Liver (tissue), 9 donors: ENCODE results near the gene LRRFIP2. TPM values are rescaled to one million over a fixed set of nuclear protein-coding genes. Genes with fewer than 3 reads are reported as not detected.

Source experiments
- DNase-seq: peaks from one replicate; pipeline ENCODE4 v3.0.0-alpha.2; 2017; ENCODE audit warnings: low spot score
- H3K27ac ChIP-seq, 2 donors: one replicate each; pipeline ENCODE4 v1.7.0; 2013; ENCODE audit warnings: inconsistent platforms in 2 of 2, low read length in 2 of 2, control low read depth in 1 of 2, low read depth in 1 of 2, mild to moderate bottlenecking in 1 of 2
- H3K27me3 ChIP-seq, 4 donors: one replicate each; pipeline versions ENCODE4 v1.6.1 to v1.7.0; 2013; ENCODE audit warnings: low read length in 3 of 4, inconsistent platforms in 1 of 4, mild to moderate bottlenecking in 1 of 4, moderate library complexity in 1 of 4; ENCODE audit not compliant: control insufficient read depth in 4 of 4, insufficient read depth in 4 of 4
- H3K36me3 ChIP-seq, 4 donors: one replicate each; pipeline versions ENCODE4 v1.6.1 to v1.7.0; 2013; ENCODE audit warnings: low read length in 3 of 4, mild to moderate bottlenecking in 3 of 4, low read depth in 1 of 4, moderate library complexity in 1 of 4; ENCODE audit not compliant: control insufficient read depth in 4 of 4, insufficient read depth in 3 of 4
- H3K4me1 ChIP-seq, 4 donors: one replicate each; pipeline versions ENCODE4 v1.6.1 to v1.7.0; 2013; ENCODE audit warnings: low read length in 3 of 4, mild to moderate bottlenecking in 3 of 4, moderate library complexity in 1 of 4; ENCODE audit not compliant: control insufficient read depth in 4 of 4, insufficient read depth in 4 of 4
- H3K4me3 ChIP-seq, 3 donors: one replicate each; pipeline versions ENCODE4 v1.6.1 to v1.7.0; 2013; ENCODE audit warnings: low read length in 3 of 3, control low read depth in 1 of 3, low read depth in 1 of 3, mild to moderate bottlenecking in 1 of 3
- H3K9ac ChIP-seq, 2 donors: one replicate each; pipeline ENCODE4 v1.7.0; 2013; ENCODE audit warnings: low read length in 2 of 2, mild to moderate bottlenecking in 2 of 2, moderate library complexity in 2 of 2, control low read depth in 1 of 2, low read depth in 1 of 2
- H3K9me3 ChIP-seq, 4 donors: one replicate each; pipeline versions ENCODE4 v1.6.1 to v1.7.0; 2013; ENCODE audit warnings: low read length in 3 of 4; ENCODE audit not compliant: control insufficient read depth in 4 of 4
- ATF3 ChIP-seq: IDR thresholded peaks from 2 replicates; pipeline ENCODE4 v1.6.1; 2016; ENCODE audit warnings: antibody characterized with exemption
- CTCF ChIP-seq: fragments of 150-350 bp; IDR thresholded peaks from 2 replicates; pipeline ENCODE4 v1.5.1; 2017; ENCODE audit warnings: improper control_type of control experiment, low read depth, low read length; ENCODE audit not compliant: missing input control
- FOXA1 ChIP-seq: IDR thresholded peaks from 2 replicates; pipeline ENCODE4 v1.6.1; 2016; ENCODE audit warnings: antibody characterized with exemption
- FOXA2 ChIP-seq: IDR thresholded peaks from 2 replicates; pipeline ENCODE4 v1.6.1; 2016; ENCODE audit warnings: antibody characterized with exemption
- GABPA ChIP-seq, 2 donors: IDR thresholded peaks in 1 of 2; conservative IDR thresholded peaks in 1 of 2; 2 replicates each; pipeline ENCODE4 v1.6.1; 2016; ENCODE audit warnings: antibody characterized with exemption in 2 of 2, mild to moderate bottlenecking in 1 of 2, moderate library complexity in 1 of 2
- HNF4A ChIP-seq, 2 donors: conservative IDR thresholded peaks; 2 replicates each; pipeline ENCODE4 v1.6.1; 2016; ENCODE audit warnings: antibody characterized with exemption in 2 of 2, mild to moderate bottlenecking in 2 of 2
- JUND ChIP-seq, 2 donors: IDR thresholded peaks; 2 replicates each; pipeline ENCODE4 v1.6.1; 2016; ENCODE audit warnings: antibody characterized with exemption in 2 of 2
- MAX ChIP-seq: IDR thresholded peaks from 2 replicates; pipeline ENCODE4 v1.6.1; 2016; ENCODE audit warnings: antibody characterized with exemption
- NR2F2 ChIP-seq: IDR thresholded peaks from 2 replicates; pipeline ENCODE4 v1.6.1; 2016; ENCODE audit warnings: antibody characterized with exemption
- RAD21 ChIP-seq, 2 donors: IDR thresholded peaks; 2 replicates each; pipeline ENCODE4 v1.6.1; 2016; ENCODE audit warnings: antibody characterized with exemption in 2 of 2, mild to moderate bottlenecking in 2 of 2
- RXRA ChIP-seq, 2 donors: IDR thresholded peaks; 2 replicates each; pipeline ENCODE4 v1.6.1; 2017 to 2018; ENCODE audit warnings: antibody characterized with exemption in 2 of 2, mild to moderate bottlenecking in 1 of 2
- SP1 ChIP-seq: IDR thresholded peaks from 2 replicates; pipeline ENCODE4 v1.6.1; 2018; ENCODE audit warnings: antibody characterized with exemption, mild to moderate bottlenecking
- TAF1 ChIP-seq: conservative IDR thresholded peaks from 2 replicates; pipeline ENCODE4 v1.6.1; 2016; ENCODE audit warnings: antibody characterized with exemption, mild to moderate bottlenecking
- YY1 ChIP-seq: IDR thresholded peaks from 2 replicates; pipeline ENCODE4 v1.6.1; 2016; ENCODE audit warnings: antibody characterized with exemption, mild to moderate bottlenecking
- ZBTB33 ChIP-seq: IDR thresholded peaks from 2 replicates; pipeline ENCODE4 v1.6.1; 2016; ENCODE audit warnings: antibody characterized with exemption
- WGBS: extraction: QIAGEN DNeasy Blood & Tissue Kit; methylation state at CpG from one replicate; pipeline ENCODE4 v1.1.7; 2013; 5-methylcytosine and 5-hydroxymethylcytosine counted together
- polyA plus RNA-seq, 2 donors: library from polyadenylated mRNA; stranded (reverse) in 1 of 2; unstranded in 1 of 2; fragments of 200-250 nt in 1 of 2; fragments of >200 nt in 1 of 2; fragmentation: Nextera tagmentation in 1 of 2; extraction: Ambion mirVana in 1 of 2; gene quantifications; one replicate each; pipeline versions ENCODE4 v1.2.1 to v1.2.3, GENCODE V29; 2013 to 2015
- total RNA-seq, 2 donors: library from RNA; depleted of rRNA; stranded (reverse); fragments of >200 nt; gene quantifications; one replicate each; pipeline ENCODE4 v1.2.3, GENCODE V29; 2014
- donor health status: healthy.
- donor health status: healthy.
- donor health status: healthy.
- donor health status: healthy.
- donor health status: healthy.

LRRFIP2 gene
- total and polyA plus RNA-seq, 4 donors = 22.6 to 56.9 (median 39.8) TPM

- 96% methylated on average over 2 of the region's 2 CpGs for WGBS
- H3K4me1 ChIP-seq = peaks cover 2 to 10% (median 5%) of the 10 kb centered on the region in 4 donors
- no peaks in the 10 kb centered on the region for H3K9me3 ChIP-seq
- H3K27me3 ChIP-seq = no peaks in the 10 kb centered on the region
- no peak overlapping the region for H3K4me3 ChIP-seq
- H3K9ac ChIP-seq = no peak overlapping the region
- no peak for DNase-seq
- H3K36me3 ChIP-seq = no peaks in the 10 kb centered on the region
- H3K27ac ChIP-seq = no peak overlapping the region
- TF ChIP-seq RXRA (IDR thresholded peaks at IDR 0.05) = no peak
Measured at GRCh38 chr3:37114251-37115145, 59.9 kb downstream of the LRRFIP2 start.

GRCh38 chr3:37112987-37113386, 61.4 kb downstream of the LRRFIP2 start:
- 99% methylated on average over 1 of the region's 1 CpG for WGBS
- H3K36me3 ChIP-seq = no peaks in the 10 kb centered on the region
- no peak for DNase-seq
- no peak overlapping the region for H3K9ac ChIP-seq
- H3K4me3 ChIP-seq = no peak overlapping the region
- no peak overlapping the region for H3K27ac ChIP-seq
- H3K4me1 ChIP-seq = peaks cover 2 to 6% (median 4%) of the 10 kb centered on the region in 4 donors
- no peaks in the 10 kb centered on the region for H3K27me3 ChIP-seq
- no peaks in the 10 kb centered on the region for H3K9me3 ChIP-seq
- TF ChIP-seq YY1 = no peak
- no peak for TF ChIP-seq RXRA (IDR thresholded peaks at IDR 0.05)
- TF ChIP-seq MAX = no peak
- no peak for TF ChIP-seq NR2F2
- no peak for TF ChIP-seq CTCF
- TF ChIP-seq RAD21 (IDR thresholded peaks at IDR 0.05) = no peak
- no peak for TF ChIP-seq SP1
- TF ChIP-seq JUND (IDR thresholded peaks at IDR 0.05) = no peak

GRCh38 chr3:37111199-37111598, 63.2 kb downstream of the LRRFIP2 start:
- WGBS = 97% methylated on average over 2 of the region's 2 CpGs
- Histone ChIP-seq H3K9me3 (no peaks in the 10 kb centered on the region), H3K27ac (no peak overlapping the region), H3K36me3 (peaks cover 0 to 3% (median 0%) of the 10 kb centered on the region in 4 donors), H3K9ac (no peak overlapping the region), H3K27me3 (no peaks in the 10 kb centered on the region), H3K4me3 (no peak overlapping the region), H3K4me1 (peaks cover 0 to under 1% (median 0%) of the 10 kb centered on the region in 4 donors)
- no peak for DNase-seq
- no peak for TF ChIP-seq SP1
- TF ChIP-seq CTCF = no peak
- no peak for TF ChIP-seq GABPA (IDR thresholded peaks at IDR 0.05 in 1 of 2, conservative IDR thresholded peaks at IDR 0.05 in 1 of 2)
- no peak for TF ChIP-seq FOXA1
- no peak for TF ChIP-seq RXRA (IDR thresholded peaks at IDR 0.05)
- TF ChIP-seq FOXA2 = no peak
- no peak for TF ChIP-seq JUND (IDR thresholded peaks at IDR 0.05)
- TF ChIP-seq ZBTB33 = no peak
- no peak for TF ChIP-seq YY1
- TF ChIP-seq NR2F2 = no peak
- TF ChIP-seq ATF3 = no peak
- TF ChIP-seq TAF1 = no peak
- TF ChIP-seq MAX = no peak
- no peak for TF ChIP-seq HNF4A (conservative IDR thresholded peaks at IDR 0.05)
- no peak for TF ChIP-seq RAD21 (IDR thresholded peaks at IDR 0.05)
